GM11168 (cell line): ENCODE data around the gene BAX.

ENCODE experiments used
- in situ Hi-C: fragments of 300-500 bp; cut with MboI; formaldehyde crosslinking; loops from one replicate; pipeline ENCODE4 v1.12.0; 2022; ENCODE audit warnings: low sequenced_read_pairs; ENCODE audit not compliant: unreplicated experiment

BAX gene

DNA sequence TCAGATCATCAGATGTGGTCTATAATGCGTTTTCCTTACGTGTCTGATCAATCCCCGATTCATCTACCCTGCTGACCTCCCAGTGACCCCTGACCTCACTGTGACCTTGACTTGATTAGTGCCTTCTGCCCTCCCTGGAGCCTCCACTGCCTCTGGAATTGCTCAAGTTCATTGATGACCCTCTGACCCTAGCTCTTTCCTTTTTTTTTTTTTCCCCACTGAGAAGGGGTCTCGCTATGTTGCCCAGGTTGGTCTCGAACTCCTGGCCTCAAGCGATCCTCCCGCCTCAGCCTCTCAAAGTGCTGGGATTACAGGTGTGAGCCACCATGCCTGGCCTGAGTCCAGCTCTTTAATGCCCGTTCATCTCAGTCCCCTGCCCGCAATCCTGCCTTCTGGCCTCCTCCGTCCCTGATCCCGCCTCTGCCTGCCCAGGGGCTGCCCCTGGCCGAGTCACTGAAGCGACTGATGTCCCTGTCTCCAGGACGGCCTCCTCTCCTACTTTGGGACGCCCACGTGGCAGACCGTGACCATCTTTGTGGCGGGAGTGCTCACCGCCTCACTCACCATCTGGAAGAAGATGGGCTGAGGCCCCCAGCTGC, 6.5 kb downstream of the BAX start:
- in situ Hi-C loops = loop anchor here (10.0 kb wide), 1 partner anchor 166 kb away; no protein-coding TSS in a partner anchor

GRCh38 chr19:48961673-48962028, 7.0 kb downstream of the BAX start:
- in situ Hi-C loops = loop anchor here (10.0 kb wide), 1 partner anchor 167 kb away; no protein-coding TSS in a partner anchor

DNA sequence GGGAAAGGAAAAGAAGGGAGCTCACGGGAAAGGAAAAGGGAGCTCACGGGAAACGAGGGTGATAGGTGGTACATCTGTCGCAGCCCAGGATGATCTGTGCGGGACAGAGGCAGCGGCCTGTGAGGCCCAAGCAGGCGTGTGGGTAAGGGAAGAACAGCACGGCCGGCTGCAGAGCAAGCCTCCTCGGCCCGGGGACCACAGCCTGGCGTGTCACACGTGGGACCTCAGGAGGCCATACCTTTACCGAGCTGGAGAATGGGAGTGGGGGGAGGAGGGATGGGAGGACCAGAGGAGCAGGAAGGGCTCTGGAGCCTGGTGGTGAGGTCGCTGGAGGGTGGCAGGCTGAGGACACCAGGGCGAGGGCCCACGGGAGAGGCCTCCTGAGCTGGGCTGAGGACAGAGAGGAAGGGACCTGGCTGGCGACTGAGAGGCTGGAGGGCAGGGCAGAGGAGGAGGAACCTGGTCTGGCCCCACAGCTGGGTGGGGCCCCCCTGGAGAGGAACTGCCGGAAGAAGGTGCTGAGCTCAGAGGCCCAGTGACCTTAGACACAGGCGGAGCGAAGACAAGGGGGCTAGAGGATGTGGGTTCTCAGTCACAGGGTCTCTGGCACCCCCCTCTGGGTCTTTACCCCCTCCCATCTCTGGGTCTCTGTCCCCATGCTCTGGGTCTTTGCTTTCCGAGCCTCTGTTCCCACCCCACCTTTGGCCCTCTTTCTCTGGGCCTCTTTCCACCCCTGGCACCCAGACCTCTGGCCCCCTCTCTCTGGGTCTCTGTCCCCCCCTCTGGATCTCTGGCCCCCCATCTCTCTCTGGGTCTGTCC, 7.6 kb downstream of the BAX start:
- in situ Hi-C loops = loop anchor here (10.0 kb wide), 1 partner anchor 167 kb away; no protein-coding TSS in a partner anchor

GRCh38 chr19:48962849-48963165, 8.1 kb downstream of the BAX start:
- in situ Hi-C loops = loop anchor here (10.0 kb wide), 1 partner anchor 168 kb away; no protein-coding TSS in a partner anchor

GRCh38 chr19:48963371-48964204, 8.9 kb downstream of the BAX start:
- in situ Hi-C loops = loop anchor here (10.0 kb wide), 1 partner anchor 169 kb away; no protein-coding TSS in a partner anchor

GRCh38 chr19:48964205-48965039, 9.7 kb downstream of the BAX start:
- in situ Hi-C loops = loop anchor here (10.0 kb wide), 1 partner anchor 170 kb away; no protein-coding TSS in a partner anchor

GRCh38 chr19:48965040-48965805, 10.5 kb downstream of the BAX start, which contains the start of gene FTL:
FTL (plus strand) TSS chr19:48965309; CDS start chr19:48965508, 199 bp downstream.
- in situ Hi-C loops = loop anchor here (10.0 kb wide), 1 partner anchor 170 kb away; no protein-coding TSS in a partner anchor

GRCh38 chr19:48965806-48966540, 11.3 kb downstream of the BAX start:
- in situ Hi-C loops = loop anchor here (10.0 kb wide), 1 partner anchor 171 kb away; no protein-coding TSS in a partner anchor

DNA sequence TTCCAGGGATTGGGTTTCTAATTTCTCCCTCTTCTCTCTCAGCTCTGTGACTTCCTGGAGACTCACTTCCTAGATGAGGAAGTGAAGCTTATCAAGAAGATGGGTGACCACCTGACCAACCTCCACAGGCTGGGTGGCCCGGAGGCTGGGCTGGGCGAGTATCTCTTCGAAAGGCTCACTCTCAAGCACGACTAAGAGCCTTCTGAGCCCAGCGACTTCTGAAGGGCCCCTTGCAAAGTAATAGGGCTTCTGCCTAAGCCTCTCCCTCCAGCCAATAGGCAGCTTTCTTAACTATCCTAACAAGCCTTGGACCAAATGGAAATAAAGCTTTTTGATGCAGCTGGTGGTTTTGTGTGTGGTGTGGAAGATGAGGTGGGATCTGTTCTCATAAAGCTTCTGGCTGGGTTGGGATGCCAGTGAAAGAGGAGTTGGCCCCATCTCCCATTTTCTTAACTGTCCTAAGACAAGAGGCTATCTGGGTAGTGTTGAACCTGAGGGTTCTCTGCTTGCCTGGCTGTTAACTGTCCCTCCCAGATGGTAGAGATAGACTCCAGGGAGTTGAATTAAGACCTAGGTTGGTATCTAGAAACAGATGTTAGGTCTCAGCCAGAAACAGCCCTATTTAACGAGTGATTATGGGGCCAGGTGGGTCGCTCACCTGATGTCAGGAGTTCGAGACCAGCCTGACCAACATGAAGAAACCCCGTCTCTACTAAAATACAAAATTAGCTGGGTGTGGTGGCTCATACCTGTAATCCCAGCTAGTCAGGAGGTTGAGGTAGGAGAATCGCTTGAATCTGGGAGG, 12.1 kb downstream of the BAX start:
- in situ Hi-C loops = loop anchor here (10.0 kb wide), 1 partner anchor 172 kb away; no protein-coding TSS in a partner anchor

GRCh38 chr19:48967346-48968178, 12.9 kb downstream of the BAX start:
- in situ Hi-C loops = loop anchor here (10.0 kb wide), 1 partner anchor 173 kb away; no protein-coding TSS in a partner anchor

DNA sequence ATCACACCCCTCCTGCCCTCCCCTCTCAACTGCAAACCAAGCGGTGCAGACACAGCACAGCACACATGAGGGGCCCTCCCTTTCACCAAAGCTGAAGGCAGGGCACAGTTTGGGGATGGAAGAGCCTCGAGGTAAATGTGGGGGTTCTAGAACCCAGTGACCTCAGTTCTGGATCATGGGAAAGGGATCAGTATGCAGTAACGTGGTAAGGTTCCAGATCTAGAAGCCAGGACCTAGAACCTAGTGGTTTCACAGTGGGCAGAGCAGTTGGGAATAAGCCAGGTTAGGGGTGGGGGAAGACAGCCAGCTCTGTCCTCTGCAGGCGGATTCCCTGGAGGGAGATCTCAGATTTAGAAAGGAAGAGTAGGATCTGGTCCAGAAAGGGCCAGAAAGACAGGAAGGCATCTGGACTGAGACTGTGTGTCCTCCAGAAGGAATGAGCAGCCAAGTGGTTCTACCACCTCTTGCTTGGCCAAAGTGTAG, 13.5 kb downstream of the BAX start:
- in situ Hi-C loops = loop anchor here (10.0 kb wide), 1 partner anchor 173 kb away; no protein-coding TSS in a partner anchor

DNA sequence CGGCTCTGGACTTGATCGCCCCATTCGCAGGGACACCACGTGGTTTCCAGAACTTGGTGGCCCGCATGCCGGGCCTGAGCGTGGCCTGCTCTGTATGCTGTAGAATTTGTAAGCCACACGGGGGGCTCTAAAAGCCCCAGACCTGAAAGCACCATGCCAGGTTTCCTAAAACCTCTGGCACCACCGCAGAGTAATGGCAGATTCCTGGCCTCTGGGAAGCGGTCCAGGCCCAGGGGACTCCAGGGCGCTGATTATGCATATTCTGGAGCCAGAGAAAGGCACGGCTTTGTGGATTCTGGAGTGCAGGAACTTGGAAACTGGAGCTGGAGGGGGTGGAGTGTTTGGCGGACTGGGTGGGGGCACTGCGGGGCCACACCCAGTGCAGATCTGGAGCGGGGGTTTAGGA, 14.1 kb downstream of the BAX start:
- in situ Hi-C loops = loop anchor here (10.0 kb wide), 1 partner anchor 174 kb away; no protein-coding TSS in a partner anchor

GRCh38 chr19:48969276-48970138, 14.8 kb downstream of the BAX start:
- in situ Hi-C loops = loop anchor here (10.0 kb wide), 1 partner anchor 175 kb away; no protein-coding TSS in a partner anchor

GRCh38 chr19:48970139-48970766, 15.6 kb downstream of the BAX start:
- in situ Hi-C loops = no loop called here
